ENCODE measurements around the gene SHISA9. TPM values are rescaled to one million over a fixed set of nuclear protein-coding genes. Genes with fewer than 3 reads are reported as not detected.

Gene SHISA9
- total RNA-seq, 1 donor from 2014 or later = 3.0 TPM

DNA sequence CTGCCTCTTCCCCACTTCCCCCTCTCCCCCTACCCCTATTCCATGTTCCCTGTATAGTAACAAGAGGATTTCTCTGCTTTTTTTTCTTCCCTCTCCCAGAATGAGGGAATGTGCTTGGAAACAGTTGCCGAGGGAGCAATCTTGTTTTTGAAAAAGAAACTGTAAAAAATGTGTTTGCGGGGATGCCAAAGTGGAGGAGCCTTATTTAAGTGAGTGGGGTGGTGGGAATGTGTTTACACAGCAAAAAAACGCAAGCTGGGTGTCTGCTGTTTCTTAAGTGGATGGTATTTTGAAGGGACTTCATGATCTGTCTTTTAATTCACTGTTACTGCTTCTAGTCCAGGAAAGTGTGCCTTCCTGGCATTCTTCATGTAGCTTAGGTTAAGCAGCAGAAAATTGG is 254.4 kb downstream of the SHISA9 start:
- Mint-ChIP-seq H3K36me3 (ENCODE audit: insufficient read depth) (no peaks in the 10 kb centered on the region), H3K27me3 (peaks cover 3% of the 10 kb centered on the region)

DNA sequence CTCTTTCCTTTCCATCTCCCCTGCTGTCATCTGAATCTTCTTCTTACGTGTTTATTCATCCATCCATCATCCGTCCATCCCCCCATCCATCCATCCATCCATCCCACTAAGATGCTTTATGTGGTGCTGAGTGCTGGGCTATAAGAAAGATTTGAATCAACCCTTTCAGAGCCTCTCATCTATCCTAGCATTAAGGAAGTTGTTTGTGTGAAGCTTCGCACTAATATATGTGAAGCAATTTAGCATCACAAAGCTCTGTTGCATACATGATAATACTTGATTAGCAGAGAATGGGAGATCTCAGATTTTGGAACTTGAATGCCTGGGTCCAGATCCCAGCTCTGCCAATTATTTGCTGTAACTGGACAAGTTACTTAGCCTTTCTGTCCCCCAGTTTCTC is 255.7 kb downstream of the SHISA9 start:
- no peaks in the 10 kb centered on the region for H3K36me3 Mint-ChIP-seq (ENCODE audit: insufficient read depth)
- TF ChIP-seq, protein P1, sequence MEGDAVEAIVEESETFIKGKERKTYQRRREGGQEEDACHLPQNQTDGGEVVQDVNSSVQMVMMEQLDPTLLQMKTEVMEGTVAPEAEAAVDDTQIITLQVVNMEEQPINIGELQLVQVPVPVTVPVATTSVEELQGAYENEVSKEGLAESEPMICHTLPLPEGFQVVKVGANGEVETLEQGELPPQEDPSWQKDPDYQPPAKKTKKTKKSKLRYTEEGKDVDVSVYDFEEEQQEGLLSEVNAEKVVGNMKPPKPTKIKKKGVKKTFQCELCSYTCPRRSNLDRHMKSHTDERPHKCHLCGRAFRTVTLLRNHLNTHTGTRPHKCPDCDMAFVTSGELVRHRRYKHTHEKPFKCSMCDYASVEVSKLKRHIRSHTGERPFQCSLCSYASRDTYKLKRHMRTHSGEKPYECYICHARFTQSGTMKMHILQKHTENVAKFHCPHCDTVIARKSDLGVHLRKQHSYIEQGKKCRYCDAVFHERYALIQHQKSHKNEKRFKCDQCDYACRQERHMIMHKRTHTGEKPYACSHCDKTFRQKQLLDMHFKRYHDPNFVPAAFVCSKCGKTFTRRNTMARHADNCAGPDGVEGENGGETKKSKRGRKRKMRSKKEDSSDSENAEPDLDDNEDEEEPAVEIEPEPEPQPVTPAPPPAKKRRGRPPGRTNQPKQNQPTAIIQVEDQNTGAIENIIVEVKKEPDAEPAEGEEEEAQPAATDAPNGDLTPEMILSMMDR (IDR thresholded peaks at IDR 0.05; ENCODE audit: unreplicated experiment) = no peak
- H3K27ac Mint-ChIP-seq = no peak overlapping the region
- no peak overlapping the region for H3K4me3 Mint-ChIP-seq (ENCODE audit: low read depth)
- no peaks in the 10 kb centered on the region for H3K4me1 Mint-ChIP-seq (ENCODE audit: low read depth)
- no peaks in the 10 kb centered on the region for H3K9me3 Mint-ChIP-seq (ENCODE audit: low read depth)
- no peak for DNase-seq (ENCODE audit: low spot score, unreplicated experiment)
- H3K27me3 Mint-ChIP-seq = peaks cover 3% of the 10 kb centered on the region

More for the DNA sequence above, 254.4 kb downstream of the SHISA9 start:
- Mint-ChIP-seq H3K4me3 (ENCODE audit: low read depth) (no peak overlapping the region), H3K4me1 (ENCODE audit: low read depth) (no peaks in the 10 kb centered on the region), H3K9me3 (ENCODE audit: low read depth) (no peaks in the 10 kb centered on the region), H3K27ac (no peak overlapping the region)
- DNase-seq (ENCODE audit: low spot score, unreplicated experiment) = no peak
- TF ChIP-seq, protein P1 (IDR thresholded peaks at IDR 0.05; ENCODE audit: unreplicated experiment) = no peak

DNA sequence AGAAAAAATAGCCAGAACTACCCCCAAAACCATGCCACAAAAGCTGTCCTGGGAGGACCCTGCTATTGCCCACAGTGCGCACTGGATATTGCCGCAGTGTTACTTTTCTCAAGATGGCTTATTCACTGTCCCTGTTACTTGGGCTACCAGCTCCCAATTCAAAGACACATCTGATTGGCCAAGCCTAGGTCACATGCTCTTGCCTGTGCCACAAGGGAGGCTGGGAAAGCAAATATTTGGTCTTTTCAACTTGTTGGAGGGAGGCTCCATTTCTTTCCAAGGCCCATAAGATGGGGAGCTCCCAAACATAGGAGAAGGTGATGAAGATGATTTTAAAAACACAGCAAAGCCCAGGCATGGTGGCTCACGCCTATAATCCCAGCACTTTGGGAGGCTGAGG is 257.0 kb downstream of the SHISA9 start:
- Mint-ChIP-seq H3K27ac (no peak overlapping the region), H3K36me3 (ENCODE audit: insufficient read depth) (no peaks in the 10 kb centered on the region), H3K27me3 (peaks cover 3% of the 10 kb centered on the region), H3K4me1 (ENCODE audit: low read depth) (no peaks in the 10 kb centered on the region), H3K9me3 (ENCODE audit: low read depth) (no peaks in the 10 kb centered on the region), H3K4me3 (ENCODE audit: low read depth) (no peak overlapping the region)
- DNase-seq (ENCODE audit: low spot score, unreplicated experiment) = no peak
- TF ChIP-seq, protein P1 (IDR thresholded peaks at IDR 0.05; ENCODE audit: unreplicated experiment) = no peak

DNA sequence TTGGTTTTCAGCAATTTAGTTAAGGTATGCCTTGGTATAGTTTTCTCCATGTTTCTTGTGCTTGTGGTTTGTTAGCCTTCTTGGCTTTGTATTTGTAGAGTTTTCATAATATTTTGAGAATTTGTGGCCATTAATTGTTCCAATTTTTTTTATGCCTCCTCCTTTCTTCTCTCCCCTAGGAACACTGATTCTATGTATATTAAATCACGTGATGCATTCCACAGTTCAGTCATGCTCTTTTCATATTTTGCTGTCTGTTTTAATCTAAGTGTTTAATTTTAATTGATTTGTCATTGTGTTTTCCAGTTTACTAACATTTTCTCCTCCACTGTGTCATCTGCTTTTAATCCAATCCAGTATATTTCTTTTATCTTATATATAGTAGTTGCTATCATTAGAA is 263.6 kb downstream of the SHISA9 start:
- no peak overlapping the region for H3K27ac Mint-ChIP-seq

DNA sequence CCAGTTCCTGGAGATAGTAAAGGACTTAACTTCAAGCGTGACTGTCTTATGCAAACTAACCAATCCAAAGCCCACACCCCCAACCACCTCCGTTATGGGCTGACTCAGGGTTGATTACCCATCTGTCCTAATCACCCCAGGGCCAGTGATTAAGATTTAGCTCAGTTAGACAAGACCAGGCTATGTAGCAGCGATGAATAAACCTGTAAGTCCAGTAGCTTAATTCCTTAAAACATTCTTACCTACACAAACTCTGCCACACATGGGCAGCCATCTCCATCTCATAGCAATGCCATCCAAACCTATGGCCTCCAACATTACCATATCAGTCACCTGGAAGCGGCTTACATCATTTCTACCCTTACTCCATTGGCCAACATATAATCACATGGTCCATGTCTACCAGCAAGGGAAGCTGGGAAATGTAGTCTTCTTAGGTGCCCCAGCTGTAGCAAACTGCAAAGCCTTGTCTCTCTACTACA is 266.7 kb downstream of the SHISA9 start:
- Mint-ChIP-seq H3K4me3 (ENCODE audit: low read depth) (no peak overlapping the region), H3K4me1 (ENCODE audit: low read depth) (no peaks in the 10 kb centered on the region), H3K36me3 (ENCODE audit: insufficient read depth) (no peaks in the 10 kb centered on the region), H3K9me3 (ENCODE audit: low read depth) (peaks cover 4% of the 10 kb centered on the region), H3K27ac (no peak overlapping the region), H3K27me3 (no peaks in the 10 kb centered on the region)
- TF ChIP-seq, protein P1 (IDR thresholded peaks at IDR 0.05; ENCODE audit: unreplicated experiment) = no peak
- DNase-seq (ENCODE audit: low spot score, unreplicated experiment) = no peak

More for the DNA sequence above, 263.6 kb downstream of the SHISA9 start:
- Mint-ChIP-seq H3K36me3 (ENCODE audit: insufficient read depth) (no peaks in the 10 kb centered on the region), H3K4me3 (ENCODE audit: low read depth) (no peak overlapping the region), H3K9me3 (ENCODE audit: low read depth) (peaks cover 4% of the 10 kb centered on the region), H3K27me3 (no peaks in the 10 kb centered on the region), H3K4me1 (ENCODE audit: low read depth) (no peaks in the 10 kb centered on the region)
- TF ChIP-seq, protein P1 (IDR thresholded peaks at IDR 0.05; ENCODE audit: unreplicated experiment) = no peak
- DNase-seq (ENCODE audit: low spot score, unreplicated experiment) = no peak

All from progenitor cell of endocrine pancreas (in vitro differentiated cells).